HepG2 (cell line): ENCODE measurements around the gene CDYL. TPM values are rescaled to one million over a fixed set of nuclear protein-coding genes. Genes with fewer than 3 reads are reported as not detected.

Experiments used
- ATAC-seq: fragments of 200-7000 bp; cut with Tn5 transposase; 3 replicates; pipeline ENCODE4 v1.9.1; 2020; ENCODE audit warnings: mild to moderate bottlenecking, moderate library complexity
- BruUV-seq: library from RNA; stranded (reverse); fragments of 400-500 nt; replicated peaks from 2 replicates; lab custom pipeline; 2021; lab: Mats Ljungman, UMichigan
- CTCF ChIA-PET: fragments of 300-600 bp; formaldehyde crosslinking; extraction: SDS; loops from one replicate; lab custom pipeline; 2021; ENCODE audit warnings: low total read pairs, inconsistent platforms, low intra/inter-chr PET ratio; lab: Yijun Ruan, JAX
- POLR2A ChIA-PET: fragments of 350-600 bp; sonication (Branson Sonifier 250); formaldehyde crosslinking; loops from one replicate; lab custom pipeline; 2020; ENCODE audit warnings: antibody characterized with exemption, inconsistent platforms; lab: Yijun Ruan, JAX
- DNase-seq: peaks from one replicate; pipeline ENCODE4 v3.0.0-alpha.2; 2015; ENCODE audit warnings: low spot score
- FAIRE-seq: peaks from 3 replicates; lab custom pipeline; 2011; peaks lifted over from hg19 to GRCh38; lab: Jason Lieb, UNC
- H2AFZ ChIP-seq: one replicate; pipeline ENCODE4 v1.6.1; 2011; ENCODE audit warnings: low read length, inconsistent platforms
- H3K27ac ChIP-seq: fragments of 300-600 bp; 3 replicates; pipeline ENCODE4 v1.8.0; 2011; ENCODE audit warnings: mixed run types, mild to moderate bottlenecking, mixed read lengths, low read length, inconsistent platforms; ENCODE audit not compliant: insufficient read depth; ENCODE audit errors: extremely low read length
- H3K27me3 ChIP-seq, 2 experiments: fragments of 200-600 bp in 1 of 2; 2 replicates in 1 of 2; 3 replicates in 1 of 2; pipeline versions ENCODE4 v1.6.0 to v1.8.0; 2011; ENCODE audit warnings: low read length in 2 of 2, mild to moderate bottlenecking in 2 of 2, moderate library complexity in 2 of 2, inconsistent platforms in 1 of 2; ENCODE audit not compliant: insufficient read depth in 2 of 2, control insufficient read depth in 1 of 2
- H3K36me3 ChIP-seq, 2 experiments: fragments of 200-600 bp in 1 of 2; replicated peaks in 1 of 2; 2 replicates in 1 of 2; 3 replicates in 1 of 2; pipeline versions ENCODE4 v1.5.1 to v1.8.0; 2011; ENCODE audit warnings: low read length in 2 of 2, inconsistent platforms in 1 of 2; ENCODE audit not compliant: insufficient read depth in 2 of 2, control insufficient read depth in 1 of 2
- H3K4me1 ChIP-seq: 2 replicates; pipeline ENCODE4 v1.5.1; 2012; ENCODE audit warnings: low read length, inconsistent platforms; ENCODE audit not compliant: insufficient read depth
- H3K4me2 ChIP-seq: 2 replicates; pipeline ENCODE4 v1.6.0; 2011; ENCODE audit warnings: low read depth, low read length, inconsistent platforms
- H3K4me3 ChIP-seq, 3 experiments: fragments of 200-600 bp in 1 of 3; sonication (generic), shearing (Covaris generic) in 1 of 3; replicated peaks in 1 of 3; 2 replicates each; pipeline ENCODE4 v1.5.1; 2011 to 2016; ENCODE audit warnings: low read length in 3 of 3, inconsistent platforms in 2 of 3, low read depth in 2 of 3, mild to moderate bottlenecking in 2 of 3, control low read depth in 1 of 3, mixed read lengths in 1 of 3; ENCODE audit not compliant: insufficient read depth in 1 of 3
- H3K79me2 ChIP-seq: one replicate; pipeline ENCODE4 v1.6.1; 2011; ENCODE audit warnings: low read length, inconsistent platforms; ENCODE audit not compliant: insufficient read depth
- H3K9ac ChIP-seq: 2 replicates; pipeline ENCODE4 v1.6.0; 2011; ENCODE audit warnings: mild to moderate bottlenecking, low read depth, low read length, inconsistent platforms; ENCODE audit not compliant: insufficient read depth
- H3K9me3 ChIP-seq: 2 replicates; pipeline ENCODE4 v1.5.1; 2012; ENCODE audit warnings: mild to moderate bottlenecking, low read length
- H4K20me1 ChIP-seq: 2 replicates; pipeline ENCODE4 v1.6.0; 2011; ENCODE audit warnings: inconsistent platforms, mild to moderate bottlenecking, low read length, moderate library complexity; ENCODE audit not compliant: insufficient read depth
- CBFB ChIP-seq: sonication (generic); formaldehyde crosslinking; IDR thresholded peaks from 2 replicates; pipeline ENCODE4 v1.4.0; 2020; ENCODE audit warnings: missing genetic modification reagents
- FOXA3 ChIP-seq: IDR thresholded peaks from 2 replicates; pipeline ENCODE4 v1.6.1; 2016; ENCODE audit warnings: missing genetic modification reagents, missing compliant biosample characterization
- GLI4 ChIP-seq: sonication (generic); formaldehyde crosslinking; IDR thresholded peaks from 2 replicates; pipeline ENCODE4 v1.5.1; 2020; ENCODE audit warnings: missing genetic modification reagents, mild to moderate bottlenecking, moderate library complexity, borderline replicate concordance
- REST ChIP-seq, 2 experiments: IDR thresholded peaks; 2 replicates each; pipeline ENCODE4 v1.6.1; 2011 to 2012; ENCODE audit warnings: low read length in 2 of 2, borderline replicate concordance in 1 of 2, low read depth in 1 of 2, mild to moderate bottlenecking in 1 of 2, moderate library complexity in 1 of 2
- YEATS4 ChIP-seq: sonication (generic); formaldehyde crosslinking; IDR thresholded peaks from 2 replicates; pipeline ENCODE4 v1.4.0; 2020; ENCODE audit warnings: missing genetic modification reagents, borderline replicate concordance
- ZNF331 ChIP-seq: sonication (generic); formaldehyde crosslinking; IDR thresholded peaks from 2 replicates; pipeline ENCODE4 v1.4.0; 2020; ENCODE audit warnings: missing genetic modification reagents
- ZNF33A ChIP-seq: sonication (generic); formaldehyde crosslinking; IDR thresholded peaks from 2 replicates; pipeline ENCODE4 v1.5.1; 2020; ENCODE audit warnings: missing genetic modification reagents, mild to moderate bottlenecking, moderate library complexity, borderline replicate concordance
- WGBS: methylation state at CpG from one replicate; pipeline ENCODE4 v1.1.6; 2017; ENCODE audit warnings: low lambda C conversion rate; 5-methylcytosine and 5-hydroxymethylcytosine counted together
- in situ Hi-C: cut with HindIII; loops from 2 replicates; pipeline ENCODE4 v1.10.0; 2017; ENCODE audit warnings: low pct_unique_long_range_greater_than_20kb; ENCODE audit not compliant: extremely low pct_ligation_motif_present
- intact Hi-C: fragments of 100-400 bp; cut with micrococcal nuclease; formaldehyde crosslinking; loops from one replicate; pipeline ENCODE4 v1.10.0; 2022; ENCODE audit not compliant: unreplicated experiment
- polyA plus RNA-seq, 8 experiments: library from polyadenylated mRNA; depleted of rRNA in 3 of 8; stranded (reverse) in 7 of 8; unstranded in 1 of 8; fragments of >200 nt; fragmentation: Illumina TruSeq in 4 of 8; extraction: Trizol in 4 of 8; gene quantifications; 2 replicates each; pipeline versions ENCODE4 v1.2.1 to v1.2.3, GENCODE V29; 2011 to 2016; ENCODE audit warnings: low read depth in 4 of 8, missing spikeins in 1 of 8, mixed read lengths in 1 of 8; ENCODE audit not compliant: insufficient read depth in 1 of 8
- total RNA-seq, 5 experiments: library from RNA; depleted of rRNA; stranded (reverse); fragments of >200 nt; fragmentation: Illumina TruSeq; extraction: Trizol; gene quantifications; 2 replicates each; pipeline ENCODE4 v1.2.3, GENCODE V29; 2016; ENCODE audit warnings: low read depth in 1 of 5

The CDYL gene
- total and polyA plus RNA-seq, 2 of the 13 experiments (the other 11 are each of a cell fraction or from before 2014, with no cell fraction given) = 22.8 to 105 TPM

- H3K9ac ChIP-seq = no peak overlapping the region
- H3K9me3 ChIP-seq = no peaks in the 10 kb centered on the region
- WGBS = 66% methylated on average over 4 of the region's 4 CpGs
- no peak for DNase-seq
- H2AFZ ChIP-seq = no peak overlapping the region
- TF ChIP-seq ZNF331 (CRISPR knock-in tag) (peak; percentile 99), GLI4 (CRISPR knock-in tag) (no peak), FOXA3 (CRISPR knock-in tag) (no peak), ZNF33A (CRISPR knock-in tag) (no peak), REST (IDR thresholded peaks at IDR 0.05; ENCODE audit: borderline replicate concordance in 1 of 2, low read depth in 1 of 2, low read length in 2 of 2) (no peak), CBFB (no peak), YEATS4 (no peak)
- no peaks in the 10 kb centered on the region for H4K20me1 ChIP-seq
- H3K27ac ChIP-seq = no peak overlapping the region
- H3K4me3 ChIP-seq = no peak overlapping the region
- POLR2A ChIA-PET = interaction anchor here (1.1 kb wide), 1 partner anchor 16 kb away, joined by 5 read pairs; no protein-coding TSS in a partner anchor
- no peaks in the 10 kb centered on the region for H3K79me2 ChIP-seq
- intact Hi-C loops (no loop called here), in situ Hi-C loops (no loop called here)
- CTCF ChIA-PET = no interaction called here
- FAIRE-seq = no peak
- H3K4me1 ChIP-seq = peaks cover 12% of the 10 kb centered on the region
- H3K27me3 ChIP-seq = no peaks in the 10 kb centered on the region
- BruUV-seq = no TSS peak
- no peak overlapping the region for H3K4me2 ChIP-seq
- H3K36me3 ChIP-seq = no peaks in the 10 kb centered on the region
- ATAC-seq = peak; percentile 30; the same call in 1 of the 3 replicates
Measured at GRCh38 chr6:4987432-4987831, 211.2 kb downstream of the CDYL start.
